ENCODE results near the gene MYL9. TPM values are rescaled to one million over a fixed set of nuclear protein-coding genes. Genes with fewer than 3 reads are reported as not detected.

Gene MYL9
- total RNA-seq, 2 donors from 2014 or later = 558 to 602 TPM

GRCh38 chr20:36565520-36565919, 24.2 kb downstream of the MYL9 start:
- Histone ChIP-seq H3K27me3 (no peaks in the 10 kb centered on the region), H3K4me3 (no peak overlapping the region), H3K36me3 (no peaks in the 10 kb centered on the region), H3K4me1 (no peaks in the 10 kb centered on the region), H3K9me3 (peaks cover 0 to 8% of the 10 kb centered on the region in 2 donors), H3K27ac (no peak overlapping the region)
- DNase-seq (ENCODE audit: low spot score) = no peak
- TF ChIP-seq CTCF (IDR thresholded peaks at IDR 0.05) = no peak

GRCh38 chr20:36569847-36570429, 28.6 kb downstream of the MYL9 start:
- H3K36me3 ChIP-seq = no peaks in the 10 kb centered on the region
- no peak overlapping the region for H3K27ac ChIP-seq
- no peak overlapping the region for H3K4me3 ChIP-seq
- no peak for TF ChIP-seq CTCF (IDR thresholded peaks at IDR 0.05)
- H3K4me1 ChIP-seq = peaks cover 0 to 19% of the 10 kb centered on the region in 2 donors
- no peak for DNase-seq (ENCODE audit: low spot score)
- peaks cover 0 to 8% of the 10 kb centered on the region in 2 donors for H3K9me3 ChIP-seq
- H3K27me3 ChIP-seq = no peaks in the 10 kb centered on the region

GRCh38 chr20:36571564-36572504, 30.5 kb downstream of the MYL9 start:
- Histone ChIP-seq H3K4me1 (peaks cover 0 to 33% of the 10 kb centered on the region in 2 donors), H3K9me3 (no peaks in the 10 kb centered on the region), H3K36me3 (no peaks in the 10 kb centered on the region), H3K4me3 (no peak overlapping the region), H3K27ac (peak overlapping the region; percentile 91 to 94), H3K27me3 (no peaks in the 10 kb centered on the region)
- no peak for TF ChIP-seq CTCF (IDR thresholded peaks at IDR 0.05)
- DNase-seq (ENCODE audit: low spot score) = no peak

- Histone ChIP-seq H3K4me3 (peak overlapping the region; percentile 88 to 91), H3K4me1 (peaks cover 0 to 33% of the 10 kb centered on the region in 2 donors), H3K27me3 (no peaks in the 10 kb centered on the region), H3K9me3 (no peaks in the 10 kb centered on the region), H3K36me3 (no peaks in the 10 kb centered on the region), H3K27ac (peak overlapping the region; percentile 91 to 94)
- no peak for DNase-seq (ENCODE audit: low spot score)
- TF ChIP-seq CTCF (IDR thresholded peaks at IDR 0.05) = no peak
These were observed 31.4 kb downstream of the MYL9 start for GRCh38 chr20:36572701-36573102.

GRCh38 chr20:36573103-36573797, 31.9 kb downstream of the MYL9 start, which contains the start of gene TGIF2:
TSS of gene TGIF2 (plus strand) at chr20:36573597. CDS start at chr20:36578775, 5,178 bp downstream.
- no peak for TF ChIP-seq CTCF (IDR thresholded peaks at IDR 0.05)
- Histone ChIP-seq H3K4me3 (peak within 1 kb of the TSS; percentile 88 to 91), H3K4me1 (peaks cover 0 to 33% of the 10 kb centered on the region in 2 donors), H3K27me3 (no peaks in the 10 kb centered on the region), H3K27ac (peak within 1 kb of the TSS; percentile 91 to 94), H3K9me3 (no peaks in the 10 kb centered on the region), H3K36me3 (no peaks in the 10 kb centered on the region)
- DNase-seq (ENCODE audit: low spot score) = peak; percentile 83
